DND-41 (cell line): ENCODE data around the gene EDIL3.

Source experiments
- CTCF ChIP-seq: IDR thresholded peaks from 2 replicates; pipeline ENCODE4 v1.5.1; 2012; ENCODE audit warnings: borderline replicate concordance, low read length, moderate library complexity, mild to moderate bottlenecking; ENCODE audit not compliant: poor library complexity, severe bottlenecking; ENCODE audit errors: extremely low read depth
- EZH2 ChIP-seq: IDR thresholded peaks from 3 replicates; pipeline ENCODE4 v1.6.1; 2012; ENCODE audit warnings: borderline replicate concordance, low read depth, mild to moderate bottlenecking, moderate library complexity, low read length, inconsistent platforms; ENCODE audit not compliant: severe bottlenecking

DNA sequence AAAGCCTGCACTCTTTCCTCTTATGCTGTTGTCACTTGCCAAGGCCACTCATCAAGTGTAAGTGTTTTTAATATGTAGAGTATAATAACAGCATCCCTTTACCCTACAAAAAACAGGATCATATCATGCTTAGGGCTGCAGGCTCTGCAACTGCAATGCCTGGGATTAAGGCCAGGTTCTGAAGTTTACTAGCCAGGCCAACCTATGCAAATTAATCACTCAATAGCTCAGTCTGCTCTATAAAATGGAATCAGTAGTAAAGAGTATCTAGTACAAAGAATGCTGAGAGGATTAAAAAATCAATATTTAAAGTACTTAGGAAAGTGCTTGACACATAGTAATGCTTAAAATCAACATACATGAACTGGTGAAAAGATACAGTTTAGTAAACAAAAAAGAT, 253.3 kb downstream of the EDIL3 start:
- no peak for TF ChIP-seq CTCF
- no peak for TF ChIP-seq EZH2
